GM23248 (cell line): ENCODE data around the gene DUSP11.

Source experiments
- EZH2 ChIP-seq: fragments of 200-600 bp; sonication (generic); IDR thresholded peaks from 2 replicates; pipeline ENCODE4 v1.6.1; 2018; ENCODE audit warnings: antibody characterized with exemption, mild to moderate bottlenecking; ENCODE audit not compliant: insufficient read depth, poor library complexity, severe bottlenecking
- EZH2phosphoT487 ChIP-seq: fragments of 200-600 bp; sonication (generic); IDR thresholded peaks from 2 replicates; pipeline ENCODE4 v1.6.1; 2018; ENCODE audit warnings: antibody characterized with exemption, moderate library complexity, mild to moderate bottlenecking, low read depth; ENCODE audit not compliant: insufficient read depth

- TF ChIP-seq EZH2 (no peak), EZH2phosphoT487 (no peak)
Observed at GRCh38 chr2:73728043-73728442, 51.9 kb downstream of the DUSP11 start.
